ENCODE measurements around the gene CLIC4.
"Not testable (repeated sequence)": the region's sequence is repeated elsewhere in the genome, so short reads cannot be mapped to it uniquely, and the experiment has no call there.

CLIC4 gene

GRCh38 chr1:24775916-24776315 lies 30.7 kb downstream of the CLIC4 start:
- no peak for DNase-seq

- no peak for DNase-seq
Observed at GRCh38 chr1:24776821-24777220, 31.6 kb downstream of the CLIC4 start.

- no peak for DNase-seq
Observed at GRCh38 chr1:24778141-24778540, 32.9 kb downstream of the CLIC4 start.

- not testable (repeated sequence) for DNase-seq
Observed at GRCh38 chr1:24779199-24779598, 34.0 kb downstream of the CLIC4 start.

- DNase-seq = no peak
Observed at GRCh38 chr1:24779689-24780464, 34.6 kb downstream of the CLIC4 start.

- DNase-seq = not testable (repeated sequence)
Observed at GRCh38 chr1:24780626-24781025, 35.4 kb downstream of the CLIC4 start.

GRCh38 chr1:24782689-24783088 lies 37.4 kb downstream of the CLIC4 start:
- DNase-seq = no peak

- no peak for DNase-seq
Observed at GRCh38 chr1:24783713-24784112, 38.5 kb downstream of the CLIC4 start.

- no peak for DNase-seq
Observed at GRCh38 chr1:24786191-24786590, 40.9 kb downstream of the CLIC4 start.

- DNase-seq = no peak
Observed at GRCh38 chr1:24790490-24790889, 45.2 kb downstream of the CLIC4 start.

- no peak for DNase-seq
Observed at GRCh38 chr1:24793447-24794129, 48.3 kb downstream of the CLIC4 start.

GRCh38 chr1:24794130-24794502 lies 48.9 kb downstream of the CLIC4 start:
- DNase-seq = not testable (repeated sequence)

GRCh38 chr1:24795236-24795635 lies 50.0 kb downstream of the CLIC4 start:
- DNase-seq = no peak

GRCh38 chr1:24796524-24796923 lies 51.3 kb downstream of the CLIC4 start:
- no peak for DNase-seq

- not testable (repeated sequence) for DNase-seq
Observed at GRCh38 chr1:24799242-24799641, 54.0 kb downstream of the CLIC4 start.

GRCh38 chr1:24801176-24801575 lies 55.9 kb downstream of the CLIC4 start:
- DNase-seq = no peak

GRCh38 chr1:24803220-24803619 lies 58.0 kb downstream of the CLIC4 start:
- DNase-seq = no peak

GRCh38 chr1:24803987-24804530 lies 58.8 kb downstream of the CLIC4 start:
- DNase-seq = no peak

- no peak for DNase-seq
Observed at GRCh38 chr1:24805534-24806301, 60.5 kb downstream of the CLIC4 start.

GRCh38 chr1:24806588-24806987 lies 61.3 kb downstream of the CLIC4 start:
- DNase-seq = no peak

GRCh38 chr1:24811494-24811893 lies 66.2 kb downstream of the CLIC4 start:
- DNase-seq = not testable (repeated sequence)

- DNase-seq = not testable (repeated sequence)
Observed at GRCh38 chr1:24820221-24820620, 75.0 kb downstream of the CLIC4 start.

- DNase-seq = no peak
Observed at GRCh38 chr1:24822887-24823286, 77.6 kb downstream of the CLIC4 start.
